Vagina (tissue), 2 donors: Measurements from ENCODE around the gene XAGE1A.
"Not testable (repeated sequence)": the region's sequence is repeated elsewhere in the genome, so short reads cannot be mapped to it uniquely, and the experiment has no call there.

ENCODE experiments used
- CTCF ChIP-seq, 3 experiments: fragments of 450-650 bp in 2 of 3; fragments of 200-600 bp in 1 of 3; sonication (generic) in 1 of 3; IDR thresholded peaks; one replicate each; pipeline ENCODE4 v1.5.1; 2017 to 2019; ENCODE audit warnings: antibody characterized with exemption in 3 of 3, mild to moderate bottlenecking in 2 of 3, moderate library complexity in 2 of 3
- POLR2AphosphoS5 ChIP-seq, 2 donors: sonication (generic); formaldehyde crosslinking; IDR thresholded peaks; one replicate each; pipeline ENCODE4 v1.9.0; 2017; ENCODE audit warnings: antibody characterized with exemption in 2 of 2, mild to moderate bottlenecking in 2 of 2, low read depth in 1 of 2; ENCODE audit not compliant: insufficient read depth in 1 of 2

DNA sequence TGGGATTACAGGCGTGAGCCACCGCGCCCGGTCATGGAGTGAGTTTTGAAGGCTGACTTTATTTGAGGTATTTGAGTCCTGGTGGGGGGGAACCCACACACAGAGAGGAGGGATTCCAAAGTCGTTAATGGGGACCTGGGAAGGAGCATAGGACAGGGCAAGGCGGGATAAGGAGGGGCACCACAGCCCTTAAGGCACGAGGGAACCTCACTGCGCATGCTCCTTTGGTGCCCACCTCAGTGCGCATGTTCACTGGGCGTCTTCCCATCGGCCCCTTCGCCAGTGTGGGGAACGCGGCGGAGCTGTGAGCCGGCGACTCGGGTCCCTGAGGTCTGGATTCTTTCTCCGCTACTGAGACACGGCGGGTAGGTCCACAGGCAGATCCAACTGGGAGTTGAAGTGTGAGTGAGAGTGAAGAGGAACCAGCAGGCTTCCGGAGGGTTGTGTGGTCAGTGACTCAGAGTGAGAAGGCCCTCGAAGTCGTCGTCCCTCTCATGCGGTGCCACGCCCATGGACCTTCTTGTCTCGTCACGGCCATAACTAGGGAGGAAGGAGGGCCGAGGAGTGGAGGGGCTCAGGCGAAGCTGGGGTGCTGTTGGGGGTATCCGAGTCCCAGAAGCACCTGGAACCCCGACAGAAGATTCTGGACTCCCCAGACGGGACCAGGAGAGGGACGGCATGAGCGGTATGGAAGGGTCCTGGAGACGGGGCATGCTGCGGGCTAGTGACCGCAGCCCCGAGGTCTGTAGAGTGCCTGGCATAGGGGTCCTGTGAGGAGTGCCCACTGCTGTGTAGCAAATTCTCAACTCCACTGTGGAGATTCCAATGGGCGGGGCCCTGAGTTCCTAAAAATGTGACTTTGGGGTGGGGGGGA, at the start of gene XAGE1A:
- not testable (repeated sequence) for TF ChIP-seq CTCF (IDR thresholded peaks at IDR 0.05); POLR2AphosphoS5 (IDR thresholded peaks at IDR 0.05; ENCODE audit: insufficient read depth in 1 of 2, low read depth in 1 of 2)
